Nephron progenitor cell (in vitro differentiated cells): Measurements from ENCODE around the gene CD70.
"Not testable (repeated sequence)": the region's sequence is repeated elsewhere in the genome, so short reads cannot be mapped to it uniquely, and the experiment has no call there.

ENCODE experiments used
- DNase-seq: peaks from one replicate; pipeline ENCODE4 v3.0.0; 2021
- H3K27ac Mint-ChIP-seq: 2 replicates; pipeline ENCODE4 v1.8.0; 2021; ENCODE audit warnings: mild to moderate bottlenecking, moderate library complexity, mixed read lengths
- H3K27me3 Mint-ChIP-seq: 2 replicates; pipeline ENCODE4 v1.8.0; 2021; ENCODE audit warnings: mild to moderate bottlenecking, low read depth, mixed read lengths; ENCODE audit not compliant: poor library complexity
- H3K36me3 Mint-ChIP-seq: 2 replicates; pipeline ENCODE4 v1.8.0; 2021; ENCODE audit warnings: low read depth, mixed read lengths
- H3K4me1 Mint-ChIP-seq: 2 replicates; pipeline ENCODE4 v1.8.0; 2021; ENCODE audit warnings: mixed read lengths
- H3K4me3 Mint-ChIP-seq: 2 replicates; pipeline ENCODE4 v1.8.0; 2021; ENCODE audit warnings: mild to moderate bottlenecking, moderate library complexity, mixed read lengths
- H3K9me3 Mint-ChIP-seq: 2 replicates; pipeline ENCODE4 v1.8.0; 2021; ENCODE audit warnings: mild to moderate bottlenecking, moderate library complexity, mixed read lengths
- CTCF ChIP-seq: fragments of 200-600 bp; sonication (generic); IDR thresholded peaks from 2 replicates; pipeline ENCODE4 v1.5.0; 2021; ENCODE audit warnings: antibody characterized with exemption

The CD70 gene

GRCh38 chr19:6571167-6571566 is 19.8 kb downstream of the CD70 start:
- H3K4me3 Mint-ChIP-seq, result no peak overlapping the region
- DNase-seq, result no peak
- no peak for TF ChIP-seq CTCF
- H3K4me1 Mint-ChIP-seq, result no peaks in the 10 kb centered on the region
- H3K27ac Mint-ChIP-seq, result no peak overlapping the region
- H3K9me3 Mint-ChIP-seq, result peaks cover 38% of the 10 kb centered on the region
- no peaks in the 10 kb centered on the region for H3K36me3 Mint-ChIP-seq
- peaks cover 10% of the 10 kb centered on the region for H3K27me3 Mint-ChIP-seq

- Mint-ChIP-seq H3K27me3 (peaks cover 10% of the 10 kb centered on the region), H3K27ac (no peak overlapping the region), H3K9me3 (peaks cover 42% of the 10 kb centered on the region), H3K4me1 (no peaks in the 10 kb centered on the region), H3K4me3 (no peak overlapping the region), H3K36me3 (no peaks in the 10 kb centered on the region)
- no peak for DNase-seq
- TF ChIP-seq CTCF, result no peak
Observed at GRCh38 chr19:6570764-6571163, 20.2 kb downstream of the CD70 start.

- H3K4me1 Mint-ChIP-seq, result no peaks in the 10 kb centered on the region
- no peak for DNase-seq
- peaks cover 57% of the 10 kb centered on the region for H3K9me3 Mint-ChIP-seq
- TF ChIP-seq CTCF, result no peak
- H3K27me3 Mint-ChIP-seq, result peaks cover 15% of the 10 kb centered on the region
- no peak overlapping the region for H3K27ac Mint-ChIP-seq
- no peak overlapping the region for H3K4me3 Mint-ChIP-seq
- H3K36me3 Mint-ChIP-seq, result no peaks in the 10 kb centered on the region
Observed at GRCh38 chr19:6568816-6569215, 22.1 kb downstream of the CD70 start.

- DNase-seq, result no peak
- TF ChIP-seq CTCF, result no peak
- Mint-ChIP-seq H3K9me3 (peaks cover 59% of the 10 kb centered on the region), H3K36me3 (no peaks in the 10 kb centered on the region), H3K4me1 (no peaks in the 10 kb centered on the region), H3K4me3 (no peak overlapping the region), H3K27me3 (peaks cover 15% of the 10 kb centered on the region), H3K27ac (no peak overlapping the region)
Observed at GRCh38 chr19:6568010-6568526, 22.9 kb downstream of the CD70 start.

GRCh38 chr19:6566727-6567126 is 24.2 kb downstream of the CD70 start:
- Mint-ChIP-seq H3K9me3 (peaks cover 63% of the 10 kb centered on the region), H3K27me3 (peaks cover 11% of the 10 kb centered on the region)
- H3K4me1 Mint-ChIP-seq, H3K4me3 Mint-ChIP-seq, H3K36me3 Mint-ChIP-seq, DNase-seq, H3K27ac Mint-ChIP-seq: not testable (repeated sequence)

- peaks cover 51% of the 10 kb centered on the region for H3K9me3 Mint-ChIP-seq
- no peaks in the 10 kb centered on the region for H3K4me1 Mint-ChIP-seq
- TF ChIP-seq CTCF, result no peak
- no peak overlapping the region for H3K27ac Mint-ChIP-seq
- no peak for DNase-seq
- no peaks in the 10 kb centered on the region for H3K36me3 Mint-ChIP-seq
- no peak overlapping the region for H3K4me3 Mint-ChIP-seq
- H3K27me3 Mint-ChIP-seq, result peaks cover 8% of the 10 kb centered on the region
Observed at GRCh38 chr19:6564393-6564792, 26.6 kb downstream of the CD70 start.

- H3K27me3 Mint-ChIP-seq, H3K4me3 Mint-ChIP-seq, H3K4me1 Mint-ChIP-seq, H3K27ac Mint-ChIP-seq, H3K36me3 Mint-ChIP-seq, DNase-seq: not testable (repeated sequence)
- peaks cover 38% of the 10 kb centered on the region for H3K9me3 Mint-ChIP-seq
Observed at GRCh38 chr19:6562437-6562836, 28.5 kb downstream of the CD70 start.
